GM12878 (cell line): ENCODE measurements around the gene CLIC5. TPM values are rescaled to one million over a fixed set of nuclear protein-coding genes. Genes with fewer than 3 reads are reported as not detected.

Experiments
- ATAC-seq: fragments of 200-7000 bp; cut with Tn5 transposase; 3 replicates; pipeline ENCODE4 v1.9.1; 2020; ENCODE audit warnings: mild to moderate bottlenecking, moderate library complexity
- BruUV-seq: library from RNA; stranded (reverse); fragments of 400-500 nt; replicated peaks from 2 replicates; lab custom pipeline; 2021; lab: Mats Ljungman, UMichigan
- CTCF ChIA-PET: fragments of 300-600 bp; sonication (Branson Sonifier 250); formaldehyde crosslinking; extraction: SDS; loops from one replicate; lab custom pipeline; 2021; ENCODE audit warnings: inconsistent platforms; lab: Yijun Ruan, JAX
- POLR2A ChIA-PET: fragments of 350-600 bp; formaldehyde crosslinking; extraction: SDS; loops from one replicate; lab custom pipeline; 2021; ENCODE audit warnings: inconsistent platforms; lab: Charles Lee
- RAD21 ChIA-PET: fragments of 300-600 bp; sonication (Branson Sonifier 250); formaldehyde crosslinking; loops from one replicate; lab custom pipeline; 2023; ENCODE audit warnings: antibody characterized with exemption; ENCODE audit not compliant: unreplicated experiment; lab: Charles Lee
- SMC1A ChIA-PET: fragments of 300-600 bp; sonication (Branson Sonifier 250); formaldehyde crosslinking; loops from one replicate; lab custom pipeline; 2023; ENCODE audit not compliant: unreplicated experiment, uncharacterized antibody; lab: Charles Lee
- DNase-seq: peaks from one replicate; pipeline ENCODE4 v3.0.0-alpha.2; 2011; ENCODE audit warnings: low read depth, low spot score
- FAIRE-seq: peaks from 3 replicates; lab custom pipeline; 2011; peaks lifted over from hg19 to GRCh38; lab: Jason Lieb, UNC
- H2AFZ ChIP-seq: 2 replicates; pipeline ENCODE4 v1.6.0; 2011; ENCODE audit warnings: low read depth, low read length, control low read depth; ENCODE audit not compliant: control insufficient read depth
- H3K27ac ChIP-seq: 2 replicates; pipeline ENCODE4 v1.5.1; 2011; ENCODE audit warnings: control low read depth; ENCODE audit not compliant: control insufficient read depth, insufficient read depth
- H3K27me3 ChIP-seq, 2 experiments: replicated peaks in 1 of 2; 2 replicates each; pipeline versions ENCODE4 v1.6.0 to v1.6.1; 2011; ENCODE audit warnings: low read length in 1 of 2; ENCODE audit not compliant: control insufficient read depth in 2 of 2, insufficient read depth in 2 of 2
- H3K36me3 ChIP-seq, 2 experiments: 2 replicates each; pipeline ENCODE4 v1.5.1; 2011; ENCODE audit warnings: low read length in 1 of 2; ENCODE audit not compliant: control insufficient read depth in 2 of 2, insufficient read depth in 2 of 2
- H3K4me1 ChIP-seq: 2 replicates; pipeline ENCODE4 v1.6.1; 2011; ENCODE audit warnings: mild to moderate bottlenecking, low read length, moderate library complexity, mixed read lengths; ENCODE audit not compliant: control insufficient read depth, insufficient read depth
- H3K4me2 ChIP-seq: 2 replicates; pipeline ENCODE4 v1.6.0; 2011; ENCODE audit warnings: control low read depth; ENCODE audit not compliant: control insufficient read depth, insufficient read depth
- H3K4me3 ChIP-seq: fragments of 200-600 bp; sonication (generic); 2 replicates; pipeline ENCODE4 v1.5.1; 2016
- H3K79me2 ChIP-seq: 2 replicates; pipeline ENCODE4 v1.6.0; 2011; ENCODE audit warnings: low read length; ENCODE audit not compliant: control insufficient read depth, insufficient read depth
- H3K9ac ChIP-seq: 2 replicates; pipeline ENCODE4 v1.8.0; 2011; ENCODE audit warnings: low read length, control low read depth, mixed read lengths; ENCODE audit not compliant: control insufficient read depth, insufficient read depth
- H3K9me3 ChIP-seq: replicated peaks from 3 replicates; pipeline ENCODE4 v1.5.1; 2011; ENCODE audit warnings: mild to moderate bottlenecking, low read length; ENCODE audit not compliant: control insufficient read depth, insufficient read depth
- H4K20me1 ChIP-seq: 2 replicates; pipeline ENCODE4 v1.6.0; 2011; ENCODE audit not compliant: control insufficient read depth, insufficient read depth
- DPF2 ChIP-seq: fragments of 450-650 bp; IDR thresholded peaks from 2 replicates; pipeline ENCODE4 v1.6.1; 2017; ENCODE audit warnings: mild to moderate bottlenecking
- KLF5 ChIP-seq: fragments of 450-650 bp; IDR thresholded peaks from 2 replicates; pipeline ENCODE4 v1.6.1; 2014; ENCODE audit warnings: mild to moderate bottlenecking; ENCODE audit not compliant: partially characterized antibody
- MEF2A ChIP-seq: IDR thresholded peaks from 2 replicates; pipeline ENCODE4 v1.6.1; 2011; ENCODE audit warnings: low read depth, mild to moderate bottlenecking, low read length, moderate library complexity; ENCODE audit not compliant: insufficient read depth
- NFIC ChIP-seq: IDR thresholded peaks from 2 replicates; pipeline ENCODE4 v1.6.1; 2012; ENCODE audit warnings: low read depth, mild to moderate bottlenecking, inconsistent platforms, low read length, moderate library complexity
- SMAD5 ChIP-seq: IDR thresholded peaks from 2 replicates; pipeline ENCODE4 v1.6.1; 2016; ENCODE audit warnings: antibody characterized with exemption, low read depth
- TCF3 ChIP-seq: IDR thresholded peaks from 2 replicates; pipeline ENCODE4 v1.6.1; 2012; ENCODE audit warnings: low read depth, mild to moderate bottlenecking, low read length, borderline replicate concordance; ENCODE audit not compliant: insufficient read depth
- WRNIP1 ChIP-seq: IDR thresholded peaks from 2 replicates; pipeline ENCODE4 v1.6.1; 2011; ENCODE audit warnings: low read depth, low read length, improper control_type of control experiment, borderline replicate concordance
- WGBS: methylation state at CpG from one replicate; pipeline ENCODE4 v1.1.6; 2016; ENCODE audit warnings: low lambda C conversion rate; ENCODE audit not compliant: insufficient replicate concordance, insufficient coverage; ENCODE audit errors: missing lambda C conversion rate; 5-methylcytosine and 5-hydroxymethylcytosine counted together
- in situ Hi-C: fragments of 300-500 bp; cut with MboI; formaldehyde crosslinking; loops from 9 replicates; pipeline ENCODE4 v1.14.3; 2018; ENCODE audit warnings: mixed read lengths
- intact Hi-C: fragments of 100-400 bp; cut with micrococcal nuclease; formaldehyde crosslinking; loops from one replicate; pipeline ENCODE4 v1.14.2; 2022; ENCODE audit not compliant: unreplicated experiment
- polyA plus RNA-seq, 11 experiments: library from polyadenylated mRNA; depleted of rRNA in 4 of 11; unstranded in 6 of 11; stranded (reverse) in 5 of 11; fragments of >200 nt; fragmentation: Nextera tagmentation in 4 of 11; fragmentation: Illumina TruSeq in 1 of 11; extraction: Ambion mirVana in 4 of 11; extraction: Trizol in 1 of 11; gene quantifications; 1 replicate in 1 of 11; 2 replicates in 10 of 11; pipeline versions ENCODE4 v1.2.1 to v1.2.3, GENCODE V29; 2011 to 2016; ENCODE audit warnings: inconsistent platforms in 2 of 11, missing spikeins in 2 of 11, low read depth in 1 of 11
- total RNA-seq, 4 experiments: library from RNA; depleted of rRNA in 3 of 4; stranded (reverse); fragments of >200 nt in 3 of 4; fragmentation: Illumina TruSeq in 1 of 4; extraction: Trizol in 1 of 4; gene quantifications; 2 replicates each; pipeline versions ENCODE4 v1.2.1 to v1.2.3, GENCODE V29; 2013 to 2021
- TF ChIP-seq, protein P1 (sequence below): fragments of 450-650 bp; conservative IDR thresholded peaks from 2 replicates; pipeline ENCODE4 v1.6.1; 2017; ENCODE audit warnings: mild to moderate bottlenecking, moderate library complexity
- TF ChIP-seq, protein P2 (sequence below): fragments of 450-650 bp; IDR thresholded peaks from 2 replicates; pipeline ENCODE4 v1.6.1; 2017; ENCODE audit warnings: antibody characterized with exemption, mild to moderate bottlenecking, moderate library complexity
- TF ChIP-seq, protein P3 (sequence below): fragments of 450-650 bp; IDR thresholded peaks from 2 replicates; pipeline ENCODE4 v1.6.1; 2018; ENCODE audit warnings: borderline replicate concordance, mild to moderate bottlenecking; ENCODE audit not compliant: partially characterized antibody

CLIC5 gene
- total and polyA plus RNA-seq, 10 of the 15 experiments (the other 5 are each of a cell fraction or from before 2014, with no cell fraction given) = 0.01 to 0.08 (median 0.02) TPM; not detected in 7

DNA sequence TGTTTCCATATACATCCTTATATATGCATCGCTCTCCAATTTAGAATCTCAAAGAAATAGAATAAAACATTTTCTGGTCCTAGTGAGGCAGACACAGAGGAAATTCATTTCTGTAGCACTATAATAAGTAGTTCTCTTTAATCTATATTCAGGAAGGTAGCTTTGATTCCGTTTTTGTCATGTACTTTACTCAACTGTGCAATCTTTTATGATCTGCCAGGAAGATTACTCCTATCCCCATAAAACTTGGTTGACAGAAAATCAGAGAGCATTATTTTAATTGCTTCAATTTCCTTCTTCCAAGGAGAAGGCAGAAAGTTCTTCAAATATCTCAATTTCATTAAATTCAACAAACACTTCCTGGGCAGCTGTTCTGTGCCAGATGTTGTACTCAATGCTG is 10.6 kb upstream of the CLIC5 start:
- ChIA-PET POLR2A (no interaction called here), SMC1A (no interaction called here), RAD21 (no interaction called here), CTCF (no interaction called here)
- Histone ChIP-seq H2AFZ (no peak overlapping the region), H4K20me1 (no peaks in the 10 kb centered on the region), H3K9me3 (no peaks in the 10 kb centered on the region), H3K79me2 (no peaks in the 10 kb centered on the region), H3K27me3 (no peaks in the 10 kb centered on the region; a peak in 2 of 4 replicates), H3K4me2 (no peak overlapping the region), H3K9ac (no peak overlapping the region), H3K4me1 (no peaks in the 10 kb centered on the region), H3K4me3 (no peak overlapping the region), H3K36me3 (no peaks in the 10 kb centered on the region), H3K27ac (no peak overlapping the region)
- 26% methylated on average over 2 of the region's 2 CpGs for WGBS
- DNase-seq (no peak), ATAC-seq (no peak), FAIRE-seq (no peak)
- TF ChIP-seq WRNIP1 = no peak
- no peak for TF ChIP-seq MEF2A
- no peak for TF ChIP-seq KLF5
- no peak for TF ChIP-seq SMAD5
- no peak for TF ChIP-seq DPF2
- TF ChIP-seq, protein P1, sequence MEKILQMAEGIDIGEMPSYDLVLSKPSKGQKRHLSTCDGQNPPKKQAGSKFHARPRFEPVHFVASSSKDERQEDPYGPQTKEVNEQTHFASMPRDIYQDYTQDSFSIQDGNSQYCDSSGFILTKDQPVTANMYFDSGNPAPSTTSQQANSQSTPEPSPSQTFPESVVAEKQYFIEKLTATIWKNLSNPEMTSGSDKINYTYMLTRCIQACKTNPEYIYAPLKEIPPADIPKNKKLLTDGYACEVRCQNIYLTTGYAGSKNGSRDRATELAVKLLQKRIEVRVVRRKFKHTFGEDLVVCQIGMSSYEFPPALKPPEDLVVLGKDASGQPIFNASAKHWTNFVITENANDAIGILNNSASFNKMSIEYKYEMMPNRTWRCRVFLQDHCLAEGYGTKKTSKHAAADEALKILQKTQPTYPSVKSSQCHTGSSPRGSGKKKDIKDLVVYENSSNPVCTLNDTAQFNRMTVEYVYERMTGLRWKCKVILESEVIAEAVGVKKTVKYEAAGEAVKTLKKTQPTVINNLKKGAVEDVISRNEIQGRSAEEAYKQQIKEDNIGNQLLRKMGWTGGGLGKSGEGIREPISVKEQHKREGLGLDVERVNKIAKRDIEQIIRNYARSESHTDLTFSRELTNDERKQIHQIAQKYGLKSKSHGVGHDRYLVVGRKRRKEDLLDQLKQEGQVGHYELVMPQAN = no peak
- in situ Hi-C loops = no loop called here
- intact Hi-C loops = no loop called here
- BruUV-seq = no TSS peak

DNA sequence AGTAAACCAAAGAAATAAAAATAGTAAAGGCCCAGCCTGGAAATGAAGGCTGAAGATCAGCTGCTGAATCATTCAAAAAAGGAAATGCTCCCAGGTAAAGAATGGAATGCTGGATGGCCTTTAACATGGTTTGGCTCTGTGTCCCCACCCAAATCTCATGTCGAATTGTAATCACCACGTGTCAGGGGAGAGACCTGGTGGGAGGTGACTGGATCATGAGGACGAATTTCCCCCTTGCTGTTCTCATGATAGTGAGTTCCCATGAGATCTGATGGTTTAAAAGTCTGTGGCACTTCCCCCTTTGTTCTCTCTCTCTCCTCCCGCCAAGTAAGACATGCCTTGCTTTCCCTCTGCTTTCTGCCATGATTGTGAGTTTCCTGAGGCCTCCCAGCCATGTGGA is 9.9 kb upstream of the CLIC5 start:
- Histone ChIP-seq H3K4me2 (no peak overlapping the region), H3K4me3 (no peak overlapping the region), H3K36me3 (no peaks in the 10 kb centered on the region), H3K79me2 (no peaks in the 10 kb centered on the region), H3K9me3 (no peaks in the 10 kb centered on the region), H3K27me3 (no peaks in the 10 kb centered on the region; a peak in 2 of 4 replicates), H3K9ac (no peak overlapping the region), H4K20me1 (no peaks in the 10 kb centered on the region), H3K4me1 (no peaks in the 10 kb centered on the region), H3K27ac (no peak overlapping the region), H2AFZ (no peak overlapping the region)
- DNase-seq (no peak), ATAC-seq (no peak), FAIRE-seq (no peak)
- SMC1A ChIA-PET = interaction anchor here (1.6 kb wide), 1 partner anchor 9 kb away, joined by 4 read pairs; no protein-coding TSS in a partner anchor
- CTCF ChIA-PET = no interaction called here
- POLR2A ChIA-PET = no interaction called here
- no TSS peak for BruUV-seq
- intact Hi-C loops = no loop called here
- in situ Hi-C loops = no loop called here
- 10% methylated on average over 4 of the region's 4 CpGs for WGBS
- RAD21 ChIA-PET = no interaction called here
- TF ChIP-seq, protein P2, sequence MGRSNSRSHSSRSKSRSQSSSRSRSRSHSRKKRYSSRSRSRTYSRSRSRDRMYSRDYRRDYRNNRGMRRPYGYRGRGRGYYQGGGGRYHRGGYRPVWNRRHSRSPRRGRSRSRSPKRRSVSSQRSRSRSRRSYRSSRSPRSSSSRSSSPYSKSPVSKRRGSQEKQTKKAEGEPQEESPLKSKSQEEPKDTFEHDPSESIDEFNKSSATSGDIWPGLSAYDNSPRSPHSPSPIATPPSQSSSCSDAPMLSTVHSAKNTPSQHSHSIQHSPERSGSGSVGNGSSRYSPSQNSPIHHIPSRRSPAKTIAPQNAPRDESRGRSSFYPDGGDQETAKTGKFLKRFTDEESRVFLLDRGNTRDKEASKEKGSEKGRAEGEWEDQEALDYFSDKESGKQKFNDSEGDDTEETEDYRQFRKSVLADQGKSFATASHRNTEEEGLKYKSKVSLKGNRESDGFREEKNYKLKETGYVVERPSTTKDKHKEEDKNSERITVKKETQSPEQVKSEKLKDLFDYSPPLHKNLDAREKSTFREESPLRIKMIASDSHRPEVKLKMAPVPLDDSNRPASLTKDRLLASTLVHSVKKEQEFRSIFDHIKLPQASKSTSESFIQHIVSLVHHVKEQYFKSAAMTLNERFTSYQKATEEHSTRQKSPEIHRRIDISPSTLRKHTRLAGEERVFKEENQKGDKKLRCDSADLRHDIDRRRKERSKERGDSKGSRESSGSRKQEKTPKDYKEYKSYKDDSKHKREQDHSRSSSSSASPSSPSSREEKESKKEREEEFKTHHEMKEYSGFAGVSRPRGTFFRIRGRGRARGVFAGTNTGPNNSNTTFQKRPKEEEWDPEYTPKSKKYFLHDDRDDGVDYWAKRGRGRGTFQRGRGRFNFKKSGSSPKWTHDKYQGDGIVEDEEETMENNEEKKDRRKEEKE = no peak
- TF ChIP-seq TCF3 = no peak
- TF ChIP-seq NFIC = no peak
- TF ChIP-seq, protein P3, sequence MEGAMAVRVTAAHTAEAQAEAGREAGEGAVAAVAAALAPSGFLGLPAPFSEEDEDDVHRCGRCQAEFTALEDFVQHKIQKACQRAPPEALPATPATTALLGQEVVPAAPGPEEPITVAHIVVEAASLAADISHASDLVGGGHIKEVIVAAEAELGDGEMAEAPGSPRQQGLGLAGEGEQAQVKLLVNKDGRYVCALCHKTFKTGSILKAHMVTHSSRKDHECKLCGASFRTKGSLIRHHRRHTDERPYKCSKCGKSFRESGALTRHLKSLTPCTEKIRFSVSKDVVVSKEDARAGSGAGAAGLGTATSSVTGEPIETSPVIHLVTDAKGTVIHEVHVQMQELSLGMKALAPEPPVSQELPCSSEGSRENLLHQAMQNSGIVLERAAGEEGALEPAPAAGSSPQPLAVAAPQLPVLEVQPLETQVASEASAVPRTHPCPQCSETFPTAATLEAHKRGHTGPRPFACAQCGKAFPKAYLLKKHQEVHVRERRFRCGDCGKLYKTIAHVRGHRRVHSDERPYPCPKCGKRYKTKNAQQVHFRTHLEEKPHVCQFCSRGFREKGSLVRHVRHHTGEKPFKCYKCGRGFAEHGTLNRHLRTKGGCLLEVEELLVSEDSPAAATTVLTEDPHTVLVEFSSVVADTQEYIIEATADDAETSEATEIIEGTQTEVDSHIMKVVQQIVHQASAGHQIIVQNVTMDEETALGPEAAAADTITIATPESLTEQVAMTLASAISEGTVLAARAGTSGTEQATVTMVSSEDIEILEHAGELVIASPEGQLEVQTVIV = no peak
